Osteoblast (primary cell): ENCODE results near the gene MLANA. TPM values are rescaled to one million over a fixed set of nuclear protein-coding genes. Genes with fewer than 3 reads are reported as not detected.

Experiments
- DNase-seq: peaks from one replicate; pipeline ENCODE4 v3.0.0; 2011; ENCODE audit warnings: low spot score, mixed read lengths; ENCODE audit not compliant: insufficient read length; ENCODE audit errors: missing footprints
- H2AFZ ChIP-seq: 2 replicates; pipeline ENCODE4 v1.6.0; 2011; ENCODE audit warnings: mild to moderate bottlenecking, low read length
- H3K27ac ChIP-seq: 2 replicates; pipeline ENCODE4 v1.5.1; 2011; ENCODE audit warnings: mild to moderate bottlenecking, low read depth, low read length, moderate library complexity
- H3K27me3 ChIP-seq: 2 replicates; pipeline ENCODE4 v1.6.0; 2012; ENCODE audit warnings: mild to moderate bottlenecking, control low read depth, inconsistent platforms, low read length, moderate library complexity; ENCODE audit not compliant: insufficient read depth
- H3K36me3 ChIP-seq: 2 replicates; pipeline ENCODE4 v1.5.1; 2011; ENCODE audit warnings: mild to moderate bottlenecking, low read length, control low read depth, moderate library complexity; ENCODE audit not compliant: insufficient read depth
- H3K4me1 ChIP-seq: 2 replicates; pipeline ENCODE4 v1.5.1; 2011; ENCODE audit warnings: mild to moderate bottlenecking, low read length, control low read depth, moderate library complexity; ENCODE audit not compliant: insufficient read depth
- H3K4me2 ChIP-seq: 2 replicates; pipeline ENCODE4 v1.6.0; 2011; ENCODE audit warnings: mild to moderate bottlenecking, low read length; ENCODE audit not compliant: insufficient read depth
- H3K4me3 ChIP-seq: fragments of 200-600 bp; sonication (generic); 3 replicates; pipeline ENCODE4 v1.5.1; 2012; ENCODE audit warnings: mild to moderate bottlenecking, low read length, inconsistent platforms; ENCODE audit not compliant: insufficient read depth
- H3K79me2 ChIP-seq: 2 replicates; pipeline ENCODE4 v1.6.0; 2012; ENCODE audit warnings: mild to moderate bottlenecking, low read length, control low read depth, inconsistent platforms; ENCODE audit not compliant: insufficient read depth
- H3K9me3 ChIP-seq: 2 replicates; pipeline ENCODE4 v1.5.1; 2011; ENCODE audit warnings: low read depth, low read length, control low read depth
- H4K20me1 ChIP-seq: 2 replicates; pipeline ENCODE4 v1.6.0; 2012; ENCODE audit warnings: mild to moderate bottlenecking, low read length, control low read depth; ENCODE audit not compliant: insufficient read depth
- CTCF ChIP-seq: IDR thresholded peaks from 2 replicates; pipeline ENCODE4 v1.5.1; 2011; ENCODE audit warnings: mild to moderate bottlenecking, low read depth, low read length, moderate library complexity; ENCODE audit errors: extremely low read depth
- total RNA-seq: library from RNA; depleted of rRNA; stranded (reverse); fragments of >200 nt; gene quantifications from 2 replicates; pipeline ENCODE4 v1.2.3, GENCODE V29; 2012

MLANA gene
- total RNA-seq, 1 donor = not detected

DNA sequence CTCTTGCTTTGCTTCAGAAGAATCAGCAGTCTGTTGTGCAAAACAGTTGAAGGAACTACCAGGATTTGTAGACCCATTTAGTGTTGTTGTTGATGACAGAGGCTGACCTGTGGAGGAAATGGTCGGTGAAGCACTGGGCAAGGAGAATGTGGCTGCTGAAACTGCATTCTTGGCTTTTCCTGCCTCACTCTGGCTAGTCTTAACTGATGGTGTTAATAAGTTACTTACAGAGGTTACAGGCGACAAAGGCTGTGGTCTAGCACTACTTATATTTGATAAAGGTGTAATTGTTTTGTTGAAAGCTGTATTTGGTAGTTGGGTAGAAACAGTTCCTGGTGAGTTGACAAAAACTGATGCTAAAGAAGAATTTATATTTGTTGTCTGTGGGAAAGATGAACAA lies 31.5 kb downstream of the MLANA start:
- H3K4me2 ChIP-seq = no peak overlapping the region
- no peak overlapping the region for H3K4me3 ChIP-seq
- no peak for TF ChIP-seq CTCF
- no peaks in the 10 kb centered on the region for H3K79me2 ChIP-seq
- H3K27ac ChIP-seq = no peak overlapping the region
- H4K20me1 ChIP-seq = no peaks in the 10 kb centered on the region
- peaks cover 9% of the 10 kb centered on the region for H3K4me1 ChIP-seq
- no peak overlapping the region for H2AFZ ChIP-seq
- no peaks in the 10 kb centered on the region for H3K27me3 ChIP-seq
- no peaks in the 10 kb centered on the region for H3K9me3 ChIP-seq
- no peak for DNase-seq
- peaks cover 41% of the 10 kb centered on the region for H3K36me3 ChIP-seq

DNA sequence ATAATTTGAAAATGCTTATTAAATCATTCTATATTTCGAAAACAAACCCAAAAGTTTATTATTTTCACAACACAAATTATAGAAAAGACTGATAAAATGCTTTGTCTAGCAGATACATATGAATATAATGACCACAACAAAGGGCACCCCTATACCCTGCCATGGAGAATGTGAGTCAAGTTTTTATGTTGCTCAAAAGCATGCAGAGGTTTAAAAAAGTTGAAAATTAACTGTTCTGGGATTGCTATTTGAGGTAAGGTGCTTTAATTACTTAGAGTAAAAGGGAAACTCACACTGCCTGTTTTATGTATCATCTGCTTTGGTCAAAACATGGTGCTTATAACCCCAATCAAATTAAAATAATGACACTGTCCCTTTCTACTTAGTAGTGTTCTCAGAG lies 41.0 kb downstream of the MLANA start:
- TF ChIP-seq CTCF = no peak

DNA sequence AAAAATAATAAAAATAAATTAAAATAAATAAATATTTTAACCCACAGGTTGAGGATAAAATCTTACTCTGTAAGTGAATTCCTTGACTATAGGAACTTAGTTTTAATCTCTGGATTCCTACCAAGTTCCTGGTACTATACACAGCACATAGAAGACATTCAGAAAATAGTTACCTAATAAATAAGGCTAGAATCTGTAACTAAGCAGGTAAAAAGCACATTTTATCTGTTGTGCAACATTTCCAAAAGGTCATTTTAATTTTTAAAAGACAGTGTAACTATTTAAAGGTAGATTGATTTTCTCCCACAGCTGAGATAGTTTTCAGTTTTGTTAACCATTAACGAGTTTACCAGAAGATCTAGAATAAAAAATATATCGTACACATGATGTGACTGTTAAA lies 47.8 kb downstream of the MLANA start:
- H3K79me2 ChIP-seq = no peaks in the 10 kb centered on the region

More for the DNA sequence above, 41.0 kb downstream of the MLANA start:
- Histone ChIP-seq H2AFZ (no peak overlapping the region), H3K27ac (no peak overlapping the region), H3K27me3 (no peaks in the 10 kb centered on the region), H3K36me3 (peaks cover 9% of the 10 kb centered on the region), H3K79me2 (no peaks in the 10 kb centered on the region), H3K9me3 (no peaks in the 10 kb centered on the region), H3K4me3 (no peak overlapping the region), H4K20me1 (no peaks in the 10 kb centered on the region), H3K4me2 (no peak overlapping the region), H3K4me1 (no peaks in the 10 kb centered on the region)
- DNase-seq = no peak

GRCh38 chr9:5939530-5939929 lies 48.8 kb downstream of the MLANA start:
- Histone ChIP-seq H3K9me3 (no peaks in the 10 kb centered on the region), H3K4me1 (no peaks in the 10 kb centered on the region)

More for the DNA sequence above, 47.8 kb downstream of the MLANA start:
- Histone ChIP-seq H3K36me3 (peaks cover 2% of the 10 kb centered on the region), H3K9me3 (no peaks in the 10 kb centered on the region), H3K4me2 (no peak overlapping the region), H3K27ac (no peak overlapping the region), H2AFZ (no peak overlapping the region), H3K4me3 (no peak overlapping the region), H4K20me1 (no peaks in the 10 kb centered on the region), H3K4me1 (no peaks in the 10 kb centered on the region), H3K27me3 (no peaks in the 10 kb centered on the region)
- DNase-seq = no peak
- no peak for TF ChIP-seq CTCF

More at GRCh38 chr9:5939530-5939929, 48.8 kb downstream of the MLANA start:
- TF ChIP-seq CTCF = no peak
- H3K36me3 ChIP-seq = no peaks in the 10 kb centered on the region
- H3K4me2 ChIP-seq = no peak overlapping the region
- no peak for DNase-seq
- no peaks in the 10 kb centered on the region for H4K20me1 ChIP-seq
- no peak overlapping the region for H3K27ac ChIP-seq
- H3K79me2 ChIP-seq = no peaks in the 10 kb centered on the region
- H2AFZ ChIP-seq = no peak overlapping the region
- H3K4me3 ChIP-seq = no peak overlapping the region
- H3K27me3 ChIP-seq = no peaks in the 10 kb centered on the region
